ENCODE data around the gene CBX4. TPM values are rescaled to one million over a fixed set of nuclear protein-coding genes. Genes with fewer than 3 reads are reported as not detected.

The CBX4 gene
- total RNA-seq, 1 donor = 8.3 TPM

DNA sequence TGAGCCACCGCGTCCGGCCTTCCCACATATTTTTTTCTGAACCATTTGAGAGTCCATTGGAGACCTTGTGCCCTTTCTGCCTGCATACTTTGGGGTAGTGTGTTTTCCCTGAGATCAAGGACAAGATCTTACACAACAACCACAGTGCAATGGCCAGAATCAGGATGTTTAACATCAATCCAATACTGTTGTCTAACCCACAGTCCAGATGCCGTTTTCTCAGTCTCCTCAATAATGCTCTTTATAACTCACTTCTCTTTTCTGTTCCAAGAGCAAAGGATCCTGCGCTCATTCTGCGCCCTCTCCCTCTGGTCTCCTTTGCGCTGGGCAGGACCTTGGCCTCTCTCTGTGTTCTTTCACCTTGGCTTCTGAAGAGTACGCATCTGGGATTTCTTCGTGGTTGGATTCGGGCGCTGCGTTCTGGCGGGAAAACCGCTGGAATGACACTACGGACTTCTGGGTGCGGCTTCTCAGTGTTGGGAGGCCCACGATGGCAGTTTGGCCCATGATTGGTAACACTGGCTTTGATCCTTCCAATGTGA lies 16.6 kb downstream of the CBX4 start:
- TF ChIP-seq, protein P1, sequence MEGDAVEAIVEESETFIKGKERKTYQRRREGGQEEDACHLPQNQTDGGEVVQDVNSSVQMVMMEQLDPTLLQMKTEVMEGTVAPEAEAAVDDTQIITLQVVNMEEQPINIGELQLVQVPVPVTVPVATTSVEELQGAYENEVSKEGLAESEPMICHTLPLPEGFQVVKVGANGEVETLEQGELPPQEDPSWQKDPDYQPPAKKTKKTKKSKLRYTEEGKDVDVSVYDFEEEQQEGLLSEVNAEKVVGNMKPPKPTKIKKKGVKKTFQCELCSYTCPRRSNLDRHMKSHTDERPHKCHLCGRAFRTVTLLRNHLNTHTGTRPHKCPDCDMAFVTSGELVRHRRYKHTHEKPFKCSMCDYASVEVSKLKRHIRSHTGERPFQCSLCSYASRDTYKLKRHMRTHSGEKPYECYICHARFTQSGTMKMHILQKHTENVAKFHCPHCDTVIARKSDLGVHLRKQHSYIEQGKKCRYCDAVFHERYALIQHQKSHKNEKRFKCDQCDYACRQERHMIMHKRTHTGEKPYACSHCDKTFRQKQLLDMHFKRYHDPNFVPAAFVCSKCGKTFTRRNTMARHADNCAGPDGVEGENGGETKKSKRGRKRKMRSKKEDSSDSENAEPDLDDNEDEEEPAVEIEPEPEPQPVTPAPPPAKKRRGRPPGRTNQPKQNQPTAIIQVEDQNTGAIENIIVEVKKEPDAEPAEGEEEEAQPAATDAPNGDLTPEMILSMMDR (IDR thresholded peaks at IDR 0.05; ENCODE audit: insufficient read depth, low read length) = no peak
- H3K4me3 ChIP-seq (ENCODE audit: low read depth, low read length) = no peak overlapping the region
- no peak for DNase-seq (ENCODE audit: low read depth)

DNA sequence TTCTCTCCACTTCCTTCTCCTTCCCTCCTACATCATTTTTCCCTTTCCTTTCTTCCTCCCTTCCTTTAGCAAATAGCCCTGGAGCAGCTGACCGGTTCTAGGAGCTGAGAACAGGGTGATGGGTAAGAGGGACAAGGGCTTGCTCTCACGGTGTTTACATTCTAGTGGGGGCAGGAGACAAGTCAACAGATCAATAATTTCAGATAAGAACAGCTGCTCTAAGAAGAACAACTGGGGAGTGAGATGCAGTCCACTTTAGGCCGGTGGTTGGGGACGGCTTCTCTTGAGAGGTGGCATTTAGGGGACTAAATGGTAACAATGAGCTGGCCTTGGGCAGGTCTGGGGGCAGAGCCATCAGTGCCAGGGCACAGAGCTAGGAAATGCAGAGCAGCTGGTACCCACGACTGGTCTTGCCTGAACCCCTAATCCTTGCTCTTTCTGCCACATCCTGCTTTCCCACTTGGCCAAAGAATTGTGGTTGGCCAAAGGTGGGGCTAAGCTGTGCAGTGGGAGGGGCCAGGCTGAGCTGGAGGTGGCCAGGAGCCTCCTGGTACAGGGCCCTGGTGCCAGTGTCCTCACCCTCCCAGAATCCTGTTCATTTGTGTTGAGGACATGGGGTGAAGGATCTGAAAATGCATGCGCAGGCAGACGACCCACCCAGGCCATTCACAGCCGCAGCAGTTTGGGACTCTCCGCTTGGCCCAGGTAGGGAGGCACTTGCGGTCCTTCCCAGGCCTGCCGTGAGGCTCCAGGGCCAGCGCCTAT lies 17.7 kb downstream of the CBX4 start:
- TF ChIP-seq, protein P1 (IDR thresholded peaks at IDR 0.05; ENCODE audit: insufficient read depth, low read length) = no peak
- DNase-seq (ENCODE audit: low read depth) = no peak
- H3K4me3 ChIP-seq (ENCODE audit: low read depth, low read length) = no peak overlapping the region

DNA sequence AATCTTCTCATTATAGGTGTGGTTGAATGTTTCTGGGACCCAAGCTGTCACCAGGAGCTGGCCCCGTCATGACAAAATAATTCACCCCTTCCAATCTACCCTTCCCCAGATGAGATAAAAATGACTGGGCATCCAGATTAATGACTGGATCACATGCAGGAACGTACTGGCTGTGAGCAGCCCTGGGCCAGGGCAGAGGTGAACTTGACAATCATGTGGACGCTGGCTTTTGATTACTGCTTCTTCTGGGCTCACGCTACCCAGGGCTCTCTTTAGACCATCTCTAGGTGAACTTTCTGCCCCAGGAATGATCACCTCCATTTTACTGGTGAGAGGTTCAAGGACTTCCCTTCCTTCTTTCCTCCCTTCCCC lies 18.3 kb downstream of the CBX4 start:
- DNase-seq (ENCODE audit: low read depth) = no peak
- TF ChIP-seq, protein P1 (IDR thresholded peaks at IDR 0.05; ENCODE audit: insufficient read depth, low read length) = no peak
- H3K4me3 ChIP-seq (ENCODE audit: low read depth, low read length) = no peak overlapping the region

DNA sequence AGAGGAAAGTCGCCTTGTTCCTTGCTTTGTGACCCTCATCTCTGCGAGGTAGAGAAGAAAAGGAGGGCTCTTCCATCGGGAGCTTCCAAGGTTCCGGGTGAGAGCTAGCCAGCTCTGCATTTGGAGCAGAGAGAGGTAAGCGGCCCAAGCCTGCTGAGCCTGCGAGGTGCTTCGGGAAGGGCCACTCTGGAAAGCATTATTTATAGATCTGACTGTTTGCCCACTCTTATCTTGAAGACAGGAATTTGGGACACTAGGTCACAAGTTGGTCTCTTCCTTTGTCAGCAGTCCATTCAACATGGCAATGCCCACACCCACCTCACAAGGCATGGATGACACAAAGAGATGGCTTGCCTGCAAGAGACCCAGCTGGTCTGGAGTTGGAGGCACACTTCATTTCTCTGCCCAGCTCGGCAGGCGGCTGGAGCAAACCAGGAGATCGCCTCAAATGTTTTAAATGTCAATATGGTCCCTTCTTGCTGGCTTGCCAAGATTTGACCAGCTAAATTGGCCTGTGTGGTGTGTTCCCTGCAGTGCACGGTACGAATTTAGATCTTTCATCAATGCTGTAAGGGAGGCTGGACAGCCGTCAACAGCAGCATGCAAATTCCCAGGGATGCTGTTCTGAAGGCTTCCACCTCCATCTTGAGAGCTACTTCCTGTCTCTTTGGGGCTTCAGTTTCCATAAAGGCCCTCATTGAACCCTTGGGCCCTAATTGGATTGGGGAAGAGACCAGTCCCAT lies 19.5 kb downstream of the CBX4 start:
- DNase-seq (ENCODE audit: low read depth) = no peak
- TF ChIP-seq, protein P1 (IDR thresholded peaks at IDR 0.05; ENCODE audit: insufficient read depth, low read length) = no peak
- H3K4me3 ChIP-seq (ENCODE audit: low read depth, low read length) = no peak overlapping the region

DNA sequence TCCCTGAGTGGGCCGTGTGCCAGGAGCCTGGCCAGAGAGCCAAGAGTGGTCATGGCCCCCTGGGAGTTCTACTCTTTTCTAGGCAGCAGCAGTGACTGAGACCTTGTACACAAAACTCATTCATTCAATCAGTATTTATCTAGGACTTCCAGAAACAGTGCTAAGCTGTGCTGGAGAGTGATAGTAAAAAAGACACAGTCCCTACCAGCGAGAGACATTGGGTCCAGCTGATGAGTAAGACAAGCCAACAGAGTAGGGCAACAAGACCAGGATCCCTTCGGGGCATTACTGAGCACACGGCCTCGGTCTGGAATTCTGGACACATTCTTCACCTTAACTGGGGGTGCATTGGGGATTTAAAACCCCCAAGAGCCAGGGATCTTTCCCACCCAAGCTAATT lies 20.2 kb downstream of the CBX4 start:
- DNase-seq (ENCODE audit: low read depth) = no peak
- no peak overlapping the region for H3K4me3 ChIP-seq (ENCODE audit: low read depth, low read length)
- TF ChIP-seq, protein P1 (IDR thresholded peaks at IDR 0.05; ENCODE audit: insufficient read depth, low read length) = no peak

DNA sequence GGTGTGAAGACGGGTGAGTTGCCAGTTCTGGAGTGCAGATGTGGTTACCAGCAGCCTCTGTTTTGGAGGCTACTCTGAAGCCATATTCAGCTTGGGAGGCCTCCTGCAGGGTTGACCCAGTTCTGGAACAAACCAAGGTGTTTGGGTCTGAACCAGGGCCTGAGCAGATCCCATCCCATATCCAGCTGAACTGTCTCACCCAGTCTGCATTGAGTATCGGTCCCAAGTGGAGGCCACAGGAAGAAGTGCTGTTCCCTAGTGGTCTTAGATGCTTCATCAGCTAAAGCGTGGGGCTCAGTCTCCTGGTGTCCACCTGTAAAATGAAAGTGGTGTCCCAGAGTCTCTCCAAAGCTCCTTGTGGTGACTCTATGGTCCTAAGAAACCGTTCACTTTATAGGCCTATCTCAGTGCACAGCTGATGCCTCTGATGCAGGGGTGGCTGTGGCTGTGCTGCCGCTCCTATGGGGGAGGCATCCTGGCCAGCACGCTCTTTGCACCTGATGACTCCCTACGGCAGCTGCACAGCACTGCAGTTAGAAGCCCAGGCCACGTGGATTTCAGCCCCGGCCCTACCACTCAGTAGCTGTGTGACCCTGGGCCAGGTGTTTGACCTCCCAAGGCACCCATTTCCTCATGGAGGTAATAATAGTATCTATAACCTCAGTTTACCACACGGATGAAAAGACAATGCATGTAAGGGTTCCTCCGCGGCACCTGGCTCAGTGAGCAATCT lies 21.0 kb downstream of the CBX4 start:
- H3K4me3 ChIP-seq (ENCODE audit: low read depth, low read length) = no peak overlapping the region
- TF ChIP-seq, protein P1 (IDR thresholded peaks at IDR 0.05; ENCODE audit: insufficient read depth, low read length) = no peak
- DNase-seq (ENCODE audit: low read depth) = no peak

Measured in fibroblast of the aortic adventitia (primary cell).